ENCODE data around the gene FBXL14. TPM values are rescaled to one million over a fixed set of nuclear protein-coding genes. Genes with fewer than 3 reads are reported as not detected.
"Not testable (repeated sequence)": the region's sequence is repeated elsewhere in the genome, so short reads cannot be mapped to it uniquely, and the experiment has no call there.

FBXL14 gene
- total RNA-seq, 2 experiments from 2014 or later: 18.4 to 18.8 TPM

GRCh38 chr12:1608713-1609119 is 14.3 kb upstream of the FBXL14 start:
- Mint-ChIP-seq H3K4me3 (no peak overlapping the region), H3K9me3 (no peaks in the 10 kb centered on the region), H3K27me3 (peaks cover 5% of the 10 kb centered on the region), H3K27ac (no peak overlapping the region), H3K36me3 (no peaks in the 10 kb centered on the region), H3K4me1 (peaks cover 19% of the 10 kb centered on the region)
- no peak for DNase-seq

DNA sequence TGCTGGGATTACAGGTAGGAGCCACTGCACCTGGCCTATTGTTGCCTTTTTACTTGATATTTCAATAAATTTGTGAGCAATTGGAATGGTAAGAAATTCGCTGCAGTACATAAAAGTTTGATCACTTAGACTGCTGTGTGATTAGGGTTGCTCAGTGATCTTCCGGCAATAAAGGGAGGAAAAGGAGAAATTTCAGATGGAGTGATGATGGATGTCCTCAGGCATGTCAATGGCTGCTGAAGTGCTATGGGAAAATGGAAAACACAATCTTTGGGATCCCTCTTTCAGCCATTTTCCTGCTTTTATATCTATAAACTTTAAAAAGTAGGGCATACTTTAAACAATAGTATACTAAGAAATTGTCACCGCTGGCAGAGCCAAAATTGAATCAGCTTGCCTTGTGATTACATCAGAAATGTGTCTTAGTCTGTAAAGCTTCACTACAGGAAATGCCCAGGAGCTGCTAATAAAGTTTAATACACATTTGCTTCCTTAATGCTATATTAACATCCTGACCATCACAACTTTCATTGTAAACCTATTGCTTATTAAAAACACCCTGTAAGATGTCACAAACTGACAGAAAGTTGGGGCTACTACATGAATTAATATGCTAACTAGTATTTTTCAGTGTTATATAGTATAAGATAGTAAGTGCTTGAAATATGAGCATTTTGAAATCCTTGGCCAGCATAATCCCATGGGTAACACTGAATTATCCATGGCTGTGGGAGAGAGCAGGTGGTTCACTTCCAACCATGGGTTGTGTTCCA is 13.7 kb upstream of the FBXL14 start:
- no peaks in the 10 kb centered on the region for H3K36me3 Mint-ChIP-seq
- no peak overlapping the region for H3K27ac Mint-ChIP-seq
- DNase-seq: no peak
- peaks cover 5% of the 10 kb centered on the region for H3K27me3 Mint-ChIP-seq
- H3K4me3 Mint-ChIP-seq: no peak overlapping the region
- H3K9me3 Mint-ChIP-seq: no peaks in the 10 kb centered on the region
- H3K4me1 Mint-ChIP-seq: peaks cover 19% of the 10 kb centered on the region

DNA sequence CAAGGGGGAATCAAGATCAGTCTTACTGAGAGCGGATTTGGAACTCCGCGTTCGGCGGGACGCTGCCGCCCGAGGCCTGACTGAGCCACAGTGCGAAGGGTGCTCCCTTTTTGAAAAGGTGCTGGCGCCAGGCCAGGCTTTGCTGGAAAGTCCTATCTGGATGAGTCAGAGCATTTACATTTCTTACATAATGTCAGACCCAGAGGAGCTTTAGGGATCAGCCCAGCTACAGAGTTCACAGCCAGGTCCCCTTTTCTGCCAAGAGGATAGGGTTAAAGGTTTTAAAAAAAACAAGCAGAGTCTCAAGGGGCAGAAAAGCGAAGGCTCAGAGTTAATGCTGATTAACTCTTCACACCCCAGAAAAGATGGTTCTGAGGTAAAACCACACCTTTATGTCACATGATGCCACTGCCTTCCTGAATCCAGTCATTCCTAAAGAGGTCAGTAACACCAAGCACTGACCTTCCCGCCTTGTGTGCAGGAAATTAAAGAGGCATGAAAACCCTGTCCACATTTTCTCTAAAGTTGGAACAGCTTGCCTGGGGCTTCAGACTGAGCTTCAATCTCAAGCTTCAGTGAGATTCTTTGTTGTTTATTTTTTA is 11.7 kb upstream of the FBXL14 start:
- H3K9me3 Mint-ChIP-seq: no peaks in the 10 kb centered on the region
- H3K4me3 Mint-ChIP-seq: peak overlapping the region; percentile 69
- H3K27ac Mint-ChIP-seq: peak overlapping the region; percentile 25
- H3K27me3 Mint-ChIP-seq: no peaks in the 10 kb centered on the region
- H3K4me1 Mint-ChIP-seq: peaks cover 35% of the 10 kb centered on the region
- peak; percentile 80 for DNase-seq
- no peaks in the 10 kb centered on the region for H3K36me3 Mint-ChIP-seq

DNA sequence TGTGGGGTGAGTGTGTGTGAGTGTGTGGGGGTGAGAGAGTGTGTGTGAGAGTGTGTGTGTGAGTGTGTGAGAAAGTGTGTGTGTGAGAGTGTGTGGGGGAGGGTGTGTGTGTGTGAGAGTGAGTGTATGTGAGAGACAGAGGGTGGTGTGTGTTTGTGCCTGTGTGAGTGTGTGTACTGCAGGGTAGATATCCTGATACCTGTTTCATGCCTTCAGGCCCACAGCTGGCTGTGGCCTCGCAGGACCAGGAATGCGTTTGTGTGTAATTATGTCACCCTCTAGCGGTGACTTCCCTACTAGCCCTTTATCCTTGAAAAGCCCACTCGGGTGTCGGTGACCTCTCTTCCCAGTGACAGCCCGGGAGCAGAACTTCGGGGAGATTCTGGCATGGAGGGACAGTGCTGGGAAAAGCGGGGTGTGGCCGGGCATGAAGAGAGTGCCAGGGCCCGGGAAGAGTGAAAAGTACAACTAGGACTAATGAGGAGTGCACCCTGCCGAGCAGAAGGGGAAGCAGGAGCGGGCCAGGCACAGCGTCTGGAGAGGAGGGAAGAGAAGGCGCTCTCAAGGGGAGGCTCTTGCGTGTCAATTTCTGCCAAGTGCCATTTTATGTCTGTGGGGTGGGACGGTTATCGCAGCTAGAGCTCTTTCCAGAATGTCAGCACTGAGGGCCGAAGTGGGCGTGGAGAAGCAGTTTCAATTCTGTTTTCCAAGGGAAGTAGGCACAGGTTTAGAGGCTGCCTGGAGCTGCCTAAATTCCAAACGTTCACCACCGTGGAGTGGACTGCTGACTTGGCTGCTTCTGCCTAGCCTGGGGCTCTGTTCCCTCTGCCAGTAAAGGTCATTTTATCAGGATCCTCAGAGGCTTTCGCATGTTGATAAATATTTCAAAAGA is 11.0 kb upstream of the FBXL14 start:
- DNase-seq: peak; percentile 41
- Mint-ChIP-seq H3K9me3 (no peaks in the 10 kb centered on the region), H3K36me3 (no peaks in the 10 kb centered on the region), H3K4me1 (peaks cover 39% of the 10 kb centered on the region), H3K27ac (peak overlapping the region; percentile 25), H3K27me3 (no peaks in the 10 kb centered on the region), H3K4me3 (peak overlapping the region; percentile 69)

DNA sequence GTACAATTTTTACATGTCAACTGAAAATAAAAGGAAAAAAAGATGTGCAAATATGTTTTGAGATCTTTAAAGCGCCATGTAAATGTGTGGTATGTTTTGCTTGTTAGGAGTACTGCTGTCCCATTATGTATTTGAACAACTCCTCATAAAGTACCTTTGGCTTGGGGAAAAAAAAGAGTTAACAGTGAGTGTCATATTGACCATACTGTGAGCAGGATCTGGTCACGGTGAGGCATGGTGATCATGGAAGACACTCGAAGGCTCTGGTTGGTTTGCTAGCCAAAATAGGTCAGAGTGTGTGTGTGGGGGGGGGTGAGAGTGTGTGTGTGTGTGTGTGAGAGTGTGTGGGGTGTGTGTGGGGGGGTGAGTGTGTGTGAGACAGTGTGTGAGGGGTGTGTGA is 10.1 kb upstream of the FBXL14 start:
- no peak overlapping the region for H3K4me3 Mint-ChIP-seq
- H3K9me3 Mint-ChIP-seq: no peaks in the 10 kb centered on the region
- no peak overlapping the region for H3K27ac Mint-ChIP-seq
- peaks cover 39% of the 10 kb centered on the region for H3K4me1 Mint-ChIP-seq
- no peak for DNase-seq
- no peaks in the 10 kb centered on the region for H3K36me3 Mint-ChIP-seq
- no peaks in the 10 kb centered on the region for H3K27me3 Mint-ChIP-seq

DNA sequence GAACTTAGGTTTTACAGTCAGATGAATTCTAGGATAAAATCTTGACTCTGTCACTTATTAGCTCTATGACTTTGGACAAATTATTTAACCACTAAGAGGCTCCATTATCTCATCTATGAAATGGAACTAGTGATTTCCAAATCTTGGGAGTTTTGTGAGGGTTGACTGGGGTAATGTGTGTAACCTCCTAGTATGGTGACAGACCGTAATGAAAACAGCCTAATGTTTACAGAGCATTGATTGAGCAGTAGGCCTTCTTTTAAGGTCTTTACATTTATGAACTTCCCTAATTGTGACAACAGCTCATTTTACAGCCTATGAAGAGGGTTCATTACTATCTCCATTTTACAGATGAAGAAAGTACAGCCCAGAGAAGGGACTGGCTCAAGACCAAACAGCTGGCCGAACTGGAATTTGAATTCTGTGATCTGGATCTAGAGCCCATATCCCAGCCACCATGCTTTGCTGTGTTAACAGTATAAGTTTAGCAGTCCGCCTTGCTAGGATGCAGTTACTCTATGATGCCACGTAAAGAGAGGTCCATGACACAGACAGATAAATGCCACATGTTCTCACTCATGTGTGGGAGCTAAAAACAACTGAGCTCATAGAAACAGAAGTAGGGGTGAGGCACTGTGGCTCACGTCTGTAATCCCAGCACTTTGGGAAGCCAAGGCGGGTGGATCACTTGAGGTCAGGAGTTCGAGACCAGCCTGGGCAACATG is 9.1 kb upstream of the FBXL14 start:
- Mint-ChIP-seq H3K27ac (peak overlapping the region; percentile 13), H3K4me1 (peaks cover 42% of the 10 kb centered on the region), H3K4me3 (no peak overlapping the region), H3K36me3 (no peaks in the 10 kb centered on the region), H3K27me3 (no peaks in the 10 kb centered on the region), H3K9me3 (peaks cover 3% of the 10 kb centered on the region)
- DNase-seq: no peak

DNA sequence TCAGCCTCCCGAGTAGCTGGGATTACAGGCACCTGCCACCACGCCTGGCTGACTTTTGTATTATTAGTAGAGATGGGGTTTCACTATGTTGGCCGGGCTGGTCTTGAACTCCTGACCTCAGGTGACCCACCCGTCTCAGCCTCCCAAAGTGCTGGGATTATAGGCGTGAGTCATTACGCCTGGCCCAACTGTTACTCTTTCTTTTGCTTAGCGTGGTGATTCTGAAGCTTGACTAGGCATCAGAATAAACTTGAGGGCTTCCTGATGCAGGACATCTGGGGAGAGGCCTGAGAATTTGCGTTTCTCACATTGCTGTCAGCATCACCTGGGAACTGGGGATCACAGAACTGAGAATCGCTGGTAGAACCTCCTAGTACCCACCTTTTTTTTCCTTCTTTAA is 8.3 kb upstream of the FBXL14 start:
- Mint-ChIP-seq H3K27ac (peak overlapping the region; percentile 94), H3K4me1 (peaks cover 42% of the 10 kb centered on the region)
- H3K9me3 Mint-ChIP-seq, H3K36me3 Mint-ChIP-seq, H3K4me3 Mint-ChIP-seq, H3K27me3 Mint-ChIP-seq, DNase-seq: not testable (repeated sequence)

GRCh38 chr12:1598757-1599156 is 4.4 kb upstream of the FBXL14 start:
- Mint-ChIP-seq H3K4me1 (peaks cover 29% of the 10 kb centered on the region), H3K9me3 (peaks cover 3% of the 10 kb centered on the region), H3K27me3 (no peaks in the 10 kb centered on the region), H3K4me3 (no peak overlapping the region), H3K27ac (no peak overlapping the region), H3K36me3 (no peaks in the 10 kb centered on the region)
- DNase-seq: no peak

DNA sequence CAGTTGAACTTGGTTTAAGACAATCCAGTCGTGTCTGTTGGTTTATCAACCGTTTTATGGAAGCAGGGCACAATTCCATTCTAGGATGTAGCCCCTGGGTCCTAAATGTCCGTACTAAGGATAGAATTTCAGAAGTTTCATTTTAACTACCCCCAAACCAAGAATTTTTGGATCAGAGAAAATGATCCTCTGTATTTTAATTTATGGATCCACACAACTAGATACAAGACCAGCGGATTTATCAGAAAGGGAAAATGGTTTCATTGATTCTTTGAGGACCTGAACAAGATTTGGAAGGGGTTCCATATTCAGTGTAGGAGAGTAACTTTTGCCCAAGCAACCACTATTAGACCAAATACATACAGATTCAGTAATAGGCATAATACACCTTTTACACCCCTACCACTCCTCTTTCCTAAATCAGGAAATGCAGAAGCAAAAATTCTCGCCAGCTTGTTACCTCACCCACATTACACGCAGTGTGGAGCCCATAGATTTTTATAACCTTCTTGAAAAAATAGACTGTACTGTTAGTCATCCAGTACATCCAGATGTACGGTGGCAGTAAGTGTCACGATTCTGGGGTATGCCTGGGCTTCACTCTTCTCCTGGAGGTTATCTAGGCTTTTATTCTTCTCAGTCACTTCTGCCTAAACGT is 1.4 kb upstream of the FBXL14 start:
- peak overlapping the region; percentile 80 for H3K4me3 Mint-ChIP-seq
- H3K27ac Mint-ChIP-seq: no peak overlapping the region

GRCh38 chr12:1595026-1595561 is 713 bp upstream of the FBXL14 start:
- Mint-ChIP-seq H3K36me3 (peaks cover 20% of the 10 kb centered on the region), H3K9me3 (peaks cover 3% of the 10 kb centered on the region), H3K4me3 (peak overlapping the region; percentile 80), H3K27me3 (no peaks in the 10 kb centered on the region), H3K27ac (peak overlapping the region; percentile 81), H3K4me1 (peaks cover 30% of the 10 kb centered on the region)
- no peak for DNase-seq

More for the DNA sequence above, 1.4 kb upstream of the FBXL14 start:
- DNase-seq: no peak
- H3K27me3 Mint-ChIP-seq: no peaks in the 10 kb centered on the region
- peaks cover 16% of the 10 kb centered on the region for H3K36me3 Mint-ChIP-seq
- peaks cover 3% of the 10 kb centered on the region for H3K9me3 Mint-ChIP-seq
- H3K4me1 Mint-ChIP-seq: peaks cover 24% of the 10 kb centered on the region

- peaks cover 37% of the 10 kb centered on the region for H3K4me1 Mint-ChIP-seq
- H3K36me3 Mint-ChIP-seq: peaks cover 20% of the 10 kb centered on the region
- H3K4me3 Mint-ChIP-seq: peak overlapping the region; percentile 92
- no peaks in the 10 kb centered on the region for H3K27me3 Mint-ChIP-seq
- no peak for DNase-seq
- H3K27ac Mint-ChIP-seq: no peak overlapping the region
- peaks cover 2% of the 10 kb centered on the region for H3K9me3 Mint-ChIP-seq
These were observed 448 bp downstream of the FBXL14 start for GRCh38 chr12:1594006-1594260.

- no peaks in the 10 kb centered on the region for H3K9me3 Mint-ChIP-seq
- peak; percentile 64 for DNase-seq
- peaks cover 41% of the 10 kb centered on the region for H3K4me1 Mint-ChIP-seq
These were observed 991 bp downstream of the FBXL14 start for GRCh38 chr12:1593174-1594005.

GRCh38 chr12:1592444-1593173 is 1.8 kb downstream of the FBXL14 start:
- peak overlapping the region; percentile 92 for H3K4me3 Mint-ChIP-seq
- H3K27ac Mint-ChIP-seq: peak overlapping the region; percentile 92
- no peaks in the 10 kb centered on the region for H3K27me3 Mint-ChIP-seq
- peaks cover 49% of the 10 kb centered on the region for H3K4me1 Mint-ChIP-seq
- peaks cover 25% of the 10 kb centered on the region for H3K36me3 Mint-ChIP-seq
- H3K9me3 Mint-ChIP-seq: no peaks in the 10 kb centered on the region
- peak; percentile 75 for DNase-seq

More at GRCh38 chr12:1593174-1594005, 991 bp downstream of the FBXL14 start:
- Mint-ChIP-seq H3K4me3 (peak overlapping the region; percentile 92), H3K27ac (peak overlapping the region; percentile 92), H3K27me3 (no peaks in the 10 kb centered on the region), H3K36me3 (peaks cover 25% of the 10 kb centered on the region)
